ENCODE measurements around the gene GPSM3. TPM values are rescaled to one million over a fixed set of nuclear protein-coding genes. Genes with fewer than 3 reads are reported as not detected.

GPSM3 gene
- total and polyA plus RNA-seq, 4 donors = 2.3 to 8.0 (median 6.3) TPM

- TF ChIP-seq, protein P1, sequence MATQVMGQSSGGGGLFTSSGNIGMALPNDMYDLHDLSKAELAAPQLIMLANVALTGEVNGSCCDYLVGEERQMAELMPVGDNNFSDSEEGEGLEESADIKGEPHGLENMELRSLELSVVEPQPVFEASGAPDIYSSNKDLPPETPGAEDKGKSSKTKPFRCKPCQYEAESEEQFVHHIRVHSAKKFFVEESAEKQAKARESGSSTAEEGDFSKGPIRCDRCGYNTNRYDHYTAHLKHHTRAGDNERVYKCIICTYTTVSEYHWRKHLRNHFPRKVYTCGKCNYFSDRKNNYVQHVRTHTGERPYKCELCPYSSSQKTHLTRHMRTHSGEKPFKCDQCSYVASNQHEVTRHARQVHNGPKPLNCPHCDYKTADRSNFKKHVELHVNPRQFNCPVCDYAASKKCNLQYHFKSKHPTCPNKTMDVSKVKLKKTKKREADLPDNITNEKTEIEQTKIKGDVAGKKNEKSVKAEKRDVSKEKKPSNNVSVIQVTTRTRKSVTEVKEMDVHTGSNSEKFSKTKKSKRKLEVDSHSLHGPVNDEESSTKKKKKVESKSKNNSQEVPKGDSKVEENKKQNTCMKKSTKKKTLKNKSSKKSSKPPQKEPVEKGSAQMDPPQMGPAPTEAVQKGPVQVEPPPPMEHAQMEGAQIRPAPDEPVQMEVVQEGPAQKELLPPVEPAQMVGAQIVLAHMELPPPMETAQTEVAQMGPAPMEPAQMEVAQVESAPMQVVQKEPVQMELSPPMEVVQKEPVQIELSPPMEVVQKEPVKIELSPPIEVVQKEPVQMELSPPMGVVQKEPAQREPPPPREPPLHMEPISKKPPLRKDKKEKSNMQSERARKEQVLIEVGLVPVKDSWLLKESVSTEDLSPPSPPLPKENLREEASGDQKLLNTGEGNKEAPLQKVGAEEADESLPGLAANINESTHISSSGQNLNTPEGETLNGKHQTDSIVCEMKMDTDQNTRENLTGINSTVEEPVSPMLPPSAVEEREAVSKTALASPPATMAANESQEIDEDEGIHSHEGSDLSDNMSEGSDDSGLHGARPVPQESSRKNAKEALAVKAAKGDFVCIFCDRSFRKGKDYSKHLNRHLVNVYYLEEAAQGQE (IDR thresholded peaks at IDR 0.05) = no peak
- TF ChIP-seq NR2F2 (IDR thresholded peaks at IDR 0.05) (no peak), HNF4A (conservative IDR thresholded peaks at IDR 0.05) (no peak), FOXA1 (IDR thresholded peaks at IDR 0.05) (no peak), ZBTB33 (IDR thresholded peaks at IDR 0.05) (no peak), MAX (IDR thresholded peaks at IDR 0.05) (no peak)
Observed at GRCh38 chr6:32224696-32225095, 32.3 kb upstream of the GPSM3 start (continued).

DNA sequence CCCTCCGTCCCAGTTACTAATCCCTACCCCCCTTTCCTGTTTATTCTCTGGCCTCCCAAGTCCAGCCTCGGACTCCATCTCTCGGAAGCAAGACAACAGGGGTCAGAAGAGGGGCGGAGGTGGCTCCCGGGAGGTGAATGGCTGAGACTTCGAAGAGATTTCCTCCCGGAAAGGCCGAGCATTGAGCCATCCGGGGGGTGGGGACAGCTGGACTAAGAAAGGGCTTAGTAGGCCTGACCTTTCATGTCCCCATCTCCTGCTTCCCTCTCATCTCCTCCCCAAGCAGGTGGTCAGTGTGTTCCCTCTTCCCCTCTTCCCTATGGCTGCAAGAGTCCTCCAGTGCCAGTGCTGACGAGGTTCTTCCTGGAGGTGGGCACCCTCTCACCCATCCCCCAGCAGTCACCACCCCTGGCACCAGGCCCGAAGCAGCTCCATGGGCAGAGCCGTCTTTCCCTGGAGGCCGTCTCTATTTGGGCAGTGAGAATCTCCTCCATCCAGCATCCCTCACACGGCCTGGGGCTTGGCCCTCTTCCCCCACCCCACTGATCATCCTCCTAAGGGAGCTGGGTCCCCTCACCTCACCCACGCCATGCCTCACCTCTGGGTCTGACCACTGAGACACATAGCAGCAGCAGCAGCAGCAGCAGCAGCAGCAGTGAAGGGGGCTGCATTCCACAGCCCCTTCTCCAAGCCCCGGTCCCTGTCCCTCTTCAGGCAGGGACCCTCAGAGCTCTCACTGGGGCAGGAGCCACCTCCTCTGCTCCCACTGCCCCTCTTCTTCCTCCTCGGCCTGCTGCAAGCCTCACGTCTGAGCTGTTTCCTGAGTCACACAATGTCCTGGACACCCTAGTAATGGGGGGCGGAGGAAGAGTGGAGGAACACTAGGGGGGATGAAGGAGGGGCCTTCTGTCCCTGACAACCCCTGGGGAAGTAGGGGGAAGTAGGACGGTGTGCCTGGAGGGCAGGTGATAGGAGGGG is 31.1 kb upstream of the GPSM3 start, which contains the start of gene NOTCH4:
Gene NOTCH4 (minus strand): TSS at position 810 of the 978 bp plus-strand sequence. CDS start 139 bp downstream, at position 671.
- 49% methylated on average over 20 of the region's 20 CpGs for WGBS
- TF ChIP-seq MAX (IDR thresholded peaks at IDR 0.05) (no peak), JUND (IDR thresholded peaks at IDR 0.05) (no peak), TAF1 (conservative IDR thresholded peaks at IDR 0.05) (no peak), HNF4A (conservative IDR thresholded peaks at IDR 0.05) (no peak), NR2F2 (IDR thresholded peaks at IDR 0.05) (peak; percentile 91), RXRA (IDR thresholded peaks at IDR 0.05) (peak; percentile 11 to 29)
- TF ChIP-seq, protein P2, sequence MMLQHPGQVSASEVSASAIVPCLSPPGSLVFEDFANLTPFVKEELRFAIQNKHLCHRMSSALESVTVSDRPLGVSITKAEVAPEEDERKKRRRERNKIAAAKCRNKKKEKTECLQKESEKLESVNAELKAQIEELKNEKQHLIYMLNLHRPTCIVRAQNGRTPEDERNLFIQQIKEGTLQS (IDR thresholded peaks at IDR 0.05) = no peak
- H3K9me3 ChIP-seq (ENCODE audit: control insufficient read depth in 4 of 4, low read length in 3 of 4) = no peaks in the 10 kb centered on the region
- H3K27me3 ChIP-seq (ENCODE audit: control insufficient read depth in 4 of 4, insufficient read depth in 4 of 4, low read length in 3 of 4) = no peaks in the 10 kb centered on the region
- H3K4me1 ChIP-seq (ENCODE audit: control insufficient read depth in 4 of 4, insufficient read depth in 4 of 4, low read length in 3 of 4) = no peaks in the 10 kb centered on the region
- no peak within 1 kb of the TSS for H3K9ac ChIP-seq (ENCODE audit: low read depth in 1 of 2, low read length in 2 of 2)
- H3K27ac ChIP-seq (ENCODE audit: low read depth in 1 of 2, low read length in 2 of 2) = peak within 1 kb of the TSS; percentile 40 to 66
- H3K4me3 ChIP-seq (ENCODE audit: low read depth in 1 of 3, low read length in 3 of 3) = peak within 1 kb of the TSS in 2 of 3 donors; percentile 9 to 29
- no peak for DNase-seq (ENCODE audit: low spot score)
- no peaks in the 10 kb centered on the region for H3K36me3 ChIP-seq (ENCODE audit: control insufficient read depth in 4 of 4, insufficient read depth in 3 of 4, low read depth in 1 of 4, low read length in 3 of 4)

Measured in liver (tissue), 9 donors.